ENCODE results near the gene KIAA1217.
A peak's percentile ranks its signal among the peaks of the same experiment; 100 is the strongest.

KIAA1217 gene

GRCh38 chr10:24453404-24453830, 244.5 kb downstream of the KIAA1217 start:
- in situ Hi-C loops (cut with HindIII; ENCODE audit: low sequenced_read_pairs), result no loop called here

GRCh38 chr10:24453973-24454372, 245.0 kb downstream of the KIAA1217 start:
- TF ChIP-seq CTCF (IDR thresholded peaks at IDR 0.05; ENCODE audit: low read depth, low read length), result no peak
- DNase-seq (ENCODE audit: low read depth, low spot score), result no peak

More at GRCh38 chr10:24453404-24453830, 244.5 kb downstream of the KIAA1217 start:
- H3K4me3 ChIP-seq (ENCODE audit: low read depth, low read length), result no peak overlapping the region
- TF ChIP-seq CTCF (IDR thresholded peaks at IDR 0.05; ENCODE audit: low read depth, low read length), result no peak
- DNase-seq (ENCODE audit: low read depth, low spot score), result no peak

GRCh38 chr10:24455447-24455846, 246.5 kb downstream of the KIAA1217 start:
- in situ Hi-C loops (cut with HindIII; ENCODE audit: low sequenced_read_pairs), result no loop called here
- H3K4me3 ChIP-seq (ENCODE audit: low read depth, low read length), result no peak overlapping the region
- no peak for TF ChIP-seq CTCF (IDR thresholded peaks at IDR 0.05; ENCODE audit: low read depth, low read length)
- DNase-seq (ENCODE audit: low read depth, low spot score), result no peak

More at GRCh38 chr10:24453973-24454372, 245.0 kb downstream of the KIAA1217 start:
- H3K4me3 ChIP-seq (ENCODE audit: low read depth, low read length), result no peak overlapping the region
- in situ Hi-C loops (cut with HindIII; ENCODE audit: low sequenced_read_pairs), result no loop called here

GRCh38 chr10:24456322-24456721, 247.4 kb downstream of the KIAA1217 start:
- H3K4me3 ChIP-seq (ENCODE audit: low read depth, low read length), result no peak overlapping the region
- no peak for TF ChIP-seq CTCF (IDR thresholded peaks at IDR 0.05; ENCODE audit: low read depth, low read length)
- peak; percentile 94 for DNase-seq (ENCODE audit: low read depth, low spot score)
- in situ Hi-C loops (cut with HindIII; ENCODE audit: low sequenced_read_pairs), result no loop called here

- no peak for TF ChIP-seq CTCF (IDR thresholded peaks at IDR 0.05; ENCODE audit: low read depth, low read length)
- H3K4me3 ChIP-seq (ENCODE audit: low read depth, low read length), result no peak overlapping the region
- in situ Hi-C loops (cut with HindIII; ENCODE audit: low sequenced_read_pairs), result no loop called here
- no peak for DNase-seq (ENCODE audit: low read depth, low spot score)
These were observed 248.9 kb downstream of the KIAA1217 start for GRCh38 chr10:24457661-24458318.

- in situ Hi-C loops (cut with HindIII; ENCODE audit: low sequenced_read_pairs), result no loop called here
- no peak for TF ChIP-seq CTCF (IDR thresholded peaks at IDR 0.05; ENCODE audit: low read depth, low read length)
- DNase-seq (ENCODE audit: low read depth, low spot score), result no peak
- no peak overlapping the region for H3K4me3 ChIP-seq (ENCODE audit: low read depth, low read length)
These were observed 250.9 kb downstream of the KIAA1217 start for GRCh38 chr10:24459836-24460235.

All from astrocyte of the spinal cord (primary cell).